ENCODE results near the gene CDK4.
A peak's percentile ranks its signal among the peaks of the same experiment; 100 is the strongest.

Gene CDK4

GRCh38 chr12:57782243-57782607 is 30.1 kb upstream of the CDK4 start:
- peaks cover 9% of the 10 kb centered on the region for H3K4me1 ChIP-seq
- no peak overlapping the region for H3K9ac ChIP-seq
- peak overlapping the region; percentile 92 for H2AFZ ChIP-seq
- no peaks in the 10 kb centered on the region for H3K36me3 ChIP-seq (ENCODE audit: control insufficient read depth, insufficient read depth, low read length)
- H3K27me3 ChIP-seq (ENCODE audit: control insufficient read depth, insufficient read depth, low read length), result no peaks in the 10 kb centered on the region
- H3K79me2 ChIP-seq, result peaks cover 14% of the 10 kb centered on the region
- H3K27ac ChIP-seq, result peak overlapping the region; percentile 42
- H3K4me2 ChIP-seq (ENCODE audit: low read length), result no peak overlapping the region
- H3K4me3 ChIP-seq (ENCODE audit: low read depth, low read length), result peak overlapping the region; percentile 84
- H3K9me3 ChIP-seq (ENCODE audit: control insufficient read depth, low read length), result no peaks in the 10 kb centered on the region
- no peak for TF ChIP-seq CTCF (IDR thresholded peaks at IDR 0.05)

DNA sequence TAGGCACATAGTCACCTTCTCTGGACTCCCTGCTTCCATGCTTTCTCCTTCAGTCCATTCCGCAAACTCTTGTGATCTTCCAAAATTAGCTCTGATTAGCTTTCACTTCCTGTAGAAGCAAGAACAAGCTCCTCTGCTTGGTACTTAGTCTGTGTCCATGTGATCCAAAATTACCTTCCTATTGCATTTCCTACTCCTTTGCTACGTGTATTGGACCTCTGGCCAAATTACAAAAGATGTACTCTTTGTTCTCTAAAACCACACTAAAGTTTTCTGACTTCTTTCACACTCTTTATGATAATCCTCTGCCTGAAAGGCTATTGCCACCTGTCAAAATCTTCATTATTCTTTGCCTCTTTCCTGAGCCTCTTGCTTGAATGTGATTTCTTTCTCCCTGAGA is 29.7 kb upstream of the CDK4 start:
- TF ChIP-seq CTCF (IDR thresholded peaks at IDR 0.05), result no peak
- no peak overlapping the region for H3K27ac ChIP-seq
- H3K9me3 ChIP-seq (ENCODE audit: control insufficient read depth, low read length), result no peaks in the 10 kb centered on the region
- peaks cover 9% of the 10 kb centered on the region for H3K4me1 ChIP-seq
- H2AFZ ChIP-seq, result no peak overlapping the region
- H3K36me3 ChIP-seq (ENCODE audit: control insufficient read depth, insufficient read depth, low read length), result no peaks in the 10 kb centered on the region
- peaks cover 14% of the 10 kb centered on the region for H3K79me2 ChIP-seq
- H3K27me3 ChIP-seq (ENCODE audit: control insufficient read depth, insufficient read depth, low read length), result no peaks in the 10 kb centered on the region
- no peak overlapping the region for H3K9ac ChIP-seq
- H3K4me2 ChIP-seq (ENCODE audit: low read length), result no peak overlapping the region
- no peak overlapping the region for H3K4me3 ChIP-seq (ENCODE audit: low read depth, low read length)

GRCh38 chr12:57781244-57781643 is 29.1 kb upstream of the CDK4 start:
- H3K9ac ChIP-seq, result no peak overlapping the region
- no peak overlapping the region for H2AFZ ChIP-seq
- no peaks in the 10 kb centered on the region for H3K36me3 ChIP-seq (ENCODE audit: control insufficient read depth, insufficient read depth, low read length)
- H3K9me3 ChIP-seq (ENCODE audit: control insufficient read depth, low read length), result no peaks in the 10 kb centered on the region
- H3K4me2 ChIP-seq (ENCODE audit: low read length), result no peak overlapping the region
- H3K79me2 ChIP-seq, result peaks cover 14% of the 10 kb centered on the region
- no peak overlapping the region for H3K27ac ChIP-seq
- H3K27me3 ChIP-seq (ENCODE audit: control insufficient read depth, insufficient read depth, low read length), result no peaks in the 10 kb centered on the region
- no peak for TF ChIP-seq CTCF (IDR thresholded peaks at IDR 0.05)
- H3K4me1 ChIP-seq, result peaks cover 9% of the 10 kb centered on the region
- H3K4me3 ChIP-seq (ENCODE audit: low read depth, low read length), result no peak overlapping the region

- Histone ChIP-seq H3K4me1 (peaks cover 9% of the 10 kb centered on the region), H3K4me3 (ENCODE audit: low read depth, low read length) (no peak overlapping the region), H3K79me2 (peaks cover 14% of the 10 kb centered on the region), H3K4me2 (ENCODE audit: low read length) (no peak overlapping the region), H3K27me3 (ENCODE audit: control insufficient read depth, insufficient read depth, low read length) (no peaks in the 10 kb centered on the region), H3K9me3 (ENCODE audit: control insufficient read depth, low read length) (no peaks in the 10 kb centered on the region), H3K36me3 (ENCODE audit: control insufficient read depth, insufficient read depth, low read length) (no peaks in the 10 kb centered on the region), H3K27ac (no peak overlapping the region), H3K9ac (no peak overlapping the region), H2AFZ (no peak overlapping the region)
- no peak for TF ChIP-seq CTCF (IDR thresholded peaks at IDR 0.05)
These were observed 28.3 kb upstream of the CDK4 start for GRCh38 chr12:57780284-57780897.

- no peak overlapping the region for H3K4me2 ChIP-seq (ENCODE audit: low read length)
- H3K9me3 ChIP-seq (ENCODE audit: control insufficient read depth, low read length), result no peaks in the 10 kb centered on the region
- no peak overlapping the region for H3K9ac ChIP-seq
- no peaks in the 10 kb centered on the region for H3K27me3 ChIP-seq (ENCODE audit: control insufficient read depth, insufficient read depth, low read length)
- no peaks in the 10 kb centered on the region for H3K36me3 ChIP-seq (ENCODE audit: control insufficient read depth, insufficient read depth, low read length)
- no peak overlapping the region for H3K4me3 ChIP-seq (ENCODE audit: low read depth, low read length)
- H3K79me2 ChIP-seq, result peaks cover 14% of the 10 kb centered on the region
- no peak overlapping the region for H3K27ac ChIP-seq
- H2AFZ ChIP-seq, result no peak overlapping the region
- peaks cover 9% of the 10 kb centered on the region for H3K4me1 ChIP-seq
- no peak for TF ChIP-seq CTCF (IDR thresholded peaks at IDR 0.05)
These were observed 27.6 kb upstream of the CDK4 start for GRCh38 chr12:57779736-57780135.
